Body of pancreas (tissue), 4 donors: Measurements from ENCODE around the gene LRRC46. TPM values are rescaled to one million over a fixed set of nuclear protein-coding genes. Genes with fewer than 3 reads are reported as not detected.

ENCODE experiments used
- ATAC-seq: fragments of 150-250 bp; one replicate; pipeline ENCODE4 v1.9.1; 2016
- DNase-seq, 4 donors: peaks; one replicate each; pipeline ENCODE4 v3.0.0-alpha.2; 2019
- H3K27ac ChIP-seq, 4 donors: fragments of 200-600 bp; sonication (generic); 1 replicate in 3 of 4; 2 replicates in 1 of 4; pipeline versions ENCODE4 v1.5.1 to v1.6.1; 2016 to 2019; ENCODE audit warnings: mild to moderate bottlenecking in 1 of 4, mixed read lengths in 1 of 4, moderate library complexity in 1 of 4
- H3K27me3 ChIP-seq, 2 donors: fragments of 200-600 bp; sonication (generic); one replicate each; pipeline ENCODE4 v1.6.0; 2016; ENCODE audit warnings: mild to moderate bottlenecking in 1 of 2
- H3K36me3 ChIP-seq, 2 donors: fragments of 200-600 bp; sonication (generic); replicated peaks in 1 of 2; 2 replicates each; pipeline ENCODE4 v1.5.1; 2016; ENCODE audit warnings: low read depth in 2 of 2; ENCODE audit not compliant: insufficient read depth in 1 of 2
- H3K4me1 ChIP-seq: fragments of 200-600 bp; sonication (generic); one replicate; pipeline ENCODE4 v1.6.0; 2016
- H3K4me3 ChIP-seq, 2 donors: fragments of 200-600 bp; sonication (generic); 1 replicate in 1 of 2; 2 replicates in 1 of 2; pipeline ENCODE4 v1.5.1; 2016 to 2019
- H3K9me3 ChIP-seq, 3 donors: fragments of 200-600 bp; sonication (generic); 1 replicate in 2 of 3; 2 replicates in 1 of 3; pipeline ENCODE4 v1.5.1; 2016
- POLR2A ChIP-seq, 3 donors: fragments of 450-650 bp; IDR thresholded peaks; one replicate each; pipeline ENCODE4 v1.6.1; 2016; ENCODE audit warnings: antibody characterized with exemption in 3 of 3, mild to moderate bottlenecking in 2 of 3
- WGBS, 2 donors: methylation state at CpG; one replicate each; pipeline ENCODE4 v1.1.5; 2017; 5-methylcytosine and 5-hydroxymethylcytosine counted together
- intact Hi-C: fragments of 100-400 bp; cut with DNase I; formaldehyde crosslinking; loops from one replicate; pipeline ENCODE4 v1.15.1; 2023
- total RNA-seq, 2 donors: library from RNA; depleted of rRNA; stranded (reverse); fragments of >200 nt; gene quantifications; one replicate each; pipeline ENCODE4 v1.1.0, GENCODE V29; 2016
- TF ChIP-seq, protein P1 (sequence below), 7 experiments: fragments of 450-650 bp in 4 of 7; fragments of 200-600 bp in 3 of 7; sonication (generic) in 3 of 7; IDR thresholded peaks; one replicate each; pipeline ENCODE4 v1.5.1; 2016 to 2019; ENCODE audit warnings: antibody characterized with exemption in 7 of 7

LRRC46 gene
- total RNA-seq, 2 donors from 2014 or later, result not detected

DNA sequence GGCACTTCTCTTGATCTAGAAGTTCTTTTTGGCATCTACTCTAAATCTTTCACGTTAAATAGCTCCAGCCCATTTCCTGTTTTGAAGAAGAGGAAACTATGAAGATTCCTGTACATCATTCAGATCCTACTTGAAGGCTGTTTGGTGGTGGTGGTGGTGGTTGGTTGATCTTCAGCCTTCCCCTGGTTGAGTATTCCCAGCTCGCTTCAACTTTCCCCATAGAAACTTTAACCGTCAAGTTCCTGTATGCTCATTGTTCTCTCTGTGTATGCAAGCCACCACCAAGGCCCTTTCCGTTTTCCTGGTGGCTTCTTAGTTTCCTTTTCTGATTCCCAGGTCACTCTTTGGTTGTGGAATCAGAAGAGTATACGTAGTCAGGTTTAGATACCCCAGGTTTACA is 3.3 kb downstream of the LRRC46 start:
- 59 to 66% methylated on average over 5 of the region's 5 CpGs for WGBS, 2 donors

GRCh38 chr17:47836601-47837000 is 5.1 kb downstream of the LRRC46 start:
- Histone ChIP-seq H3K4me1 (peaks cover 24% of the 10 kb centered on the region), H3K36me3 (peaks cover 0 to 2% of the 10 kb centered on the region in 2 donors), H3K9me3 (no peaks in the 10 kb centered on the region), H3K27ac (no peak overlapping the region), H3K27me3 (no peaks in the 10 kb centered on the region), H3K4me3 (no peak overlapping the region)
- 75 to 100% methylated on average over 1 to 6 of the region's 6 CpGs for WGBS, 2 donors
- DNase-seq (no peak), ATAC-seq (no peak)
- no peak for TF ChIP-seq POLR2A (IDR thresholded peaks at IDR 0.05)
- TF ChIP-seq, protein P1, sequence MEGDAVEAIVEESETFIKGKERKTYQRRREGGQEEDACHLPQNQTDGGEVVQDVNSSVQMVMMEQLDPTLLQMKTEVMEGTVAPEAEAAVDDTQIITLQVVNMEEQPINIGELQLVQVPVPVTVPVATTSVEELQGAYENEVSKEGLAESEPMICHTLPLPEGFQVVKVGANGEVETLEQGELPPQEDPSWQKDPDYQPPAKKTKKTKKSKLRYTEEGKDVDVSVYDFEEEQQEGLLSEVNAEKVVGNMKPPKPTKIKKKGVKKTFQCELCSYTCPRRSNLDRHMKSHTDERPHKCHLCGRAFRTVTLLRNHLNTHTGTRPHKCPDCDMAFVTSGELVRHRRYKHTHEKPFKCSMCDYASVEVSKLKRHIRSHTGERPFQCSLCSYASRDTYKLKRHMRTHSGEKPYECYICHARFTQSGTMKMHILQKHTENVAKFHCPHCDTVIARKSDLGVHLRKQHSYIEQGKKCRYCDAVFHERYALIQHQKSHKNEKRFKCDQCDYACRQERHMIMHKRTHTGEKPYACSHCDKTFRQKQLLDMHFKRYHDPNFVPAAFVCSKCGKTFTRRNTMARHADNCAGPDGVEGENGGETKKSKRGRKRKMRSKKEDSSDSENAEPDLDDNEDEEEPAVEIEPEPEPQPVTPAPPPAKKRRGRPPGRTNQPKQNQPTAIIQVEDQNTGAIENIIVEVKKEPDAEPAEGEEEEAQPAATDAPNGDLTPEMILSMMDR (IDR thresholded peaks at IDR 0.05), result no peak
- intact Hi-C loops, result loop anchor here (10.0 kb wide), 1 partner anchor 178 kb away; no protein-coding TSS in a partner anchor

More for the DNA sequence above, 3.3 kb downstream of the LRRC46 start:
- Histone ChIP-seq H3K27ac (no peak overlapping the region), H3K27me3 (no peaks in the 10 kb centered on the region), H3K36me3 (peaks cover 0 to 2% of the 10 kb centered on the region in 2 donors), H3K9me3 (no peaks in the 10 kb centered on the region), H3K4me1 (peaks cover 23% of the 10 kb centered on the region), H3K4me3 (no peak overlapping the region)
- no peak for DNase-seq
- TF ChIP-seq, protein P1 (IDR thresholded peaks at IDR 0.05), result no peak
- TF ChIP-seq POLR2A (IDR thresholded peaks at IDR 0.05), result no peak
- intact Hi-C loops, result loop anchor here (10.0 kb wide), 1 partner anchor 180 kb away; no protein-coding TSS in a partner anchor
- ATAC-seq, result no peak

GRCh38 chr17:47837401-47838039 is 6.0 kb downstream of the LRRC46 start:
- Histone ChIP-seq H3K27me3 (no peaks in the 10 kb centered on the region), H3K27ac (no peak overlapping the region), H3K4me3 (no peak overlapping the region), H3K9me3 (no peaks in the 10 kb centered on the region), H3K36me3 (peaks cover 0 to 2% of the 10 kb centered on the region in 2 donors), H3K4me1 (peaks cover 24% of the 10 kb centered on the region)
- TF ChIP-seq POLR2A (IDR thresholded peaks at IDR 0.05), result no peak
- TF ChIP-seq, protein P1 (IDR thresholded peaks at IDR 0.05), result no peak
- intact Hi-C loops, result loop anchor here (10.0 kb wide), 1 partner anchor 177 kb away; no protein-coding TSS in a partner anchor
- no peak for DNase-seq
- ATAC-seq, result no peak
- 58 to 83% methylated on average over 4 to 13 of the region's 13 CpGs for WGBS, 2 donors

DNA sequence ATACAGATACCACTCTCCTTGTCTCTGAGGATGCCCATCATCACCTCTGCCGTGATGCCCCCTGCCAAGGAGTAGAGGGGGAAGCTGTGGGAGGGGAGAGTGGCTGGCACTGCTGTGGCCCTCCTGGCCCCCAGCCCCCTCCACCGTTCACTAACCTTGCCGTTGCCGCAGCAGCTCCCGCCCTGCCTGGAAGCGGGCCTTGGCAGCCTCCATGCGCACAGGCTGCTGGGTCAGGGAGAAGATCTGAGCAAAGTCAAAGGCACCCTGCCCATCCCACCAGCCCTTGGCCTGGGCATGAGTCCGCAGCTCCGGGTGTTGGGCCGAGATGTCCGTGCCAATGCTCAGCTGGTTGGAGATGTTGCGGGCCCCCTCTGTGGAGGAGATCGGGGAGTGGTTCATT is 7.2 kb downstream of the LRRC46 start:
- WGBS, 2 donors, result 87 to 90% methylated on average over 7 to 11 of the region's 13 CpGs
- Histone ChIP-seq H3K36me3 (peaks cover 0 to 2% of the 10 kb centered on the region in 2 donors), H3K4me3 (no peak overlapping the region), H3K27me3 (no peaks in the 10 kb centered on the region), H3K9me3 (no peaks in the 10 kb centered on the region), H3K27ac (no peak overlapping the region), H3K4me1 (peaks cover 35% of the 10 kb centered on the region)
- intact Hi-C loops, result loop anchor here (10.0 kb wide), 1 partner anchor 176 kb away; no protein-coding TSS in a partner anchor
- no peak for TF ChIP-seq POLR2A (IDR thresholded peaks at IDR 0.05)
- TF ChIP-seq, protein P1 (IDR thresholded peaks at IDR 0.05), result no peak
- no peak for DNase-seq
- no peak for ATAC-seq
